NCI-H1417 (cell line): ENCODE data around the gene SLA2.
"Not testable (repeated sequence)": the region's sequence is repeated elsewhere in the genome, so short reads cannot be mapped to it uniquely, and the experiment has no call there.

Source experiments
- DNase-seq, 3 experiments: peaks; one replicate each; lab custom pipeline; 2025; lab: John Stamatoyannopoulos, UW

SLA2 gene

DNA sequence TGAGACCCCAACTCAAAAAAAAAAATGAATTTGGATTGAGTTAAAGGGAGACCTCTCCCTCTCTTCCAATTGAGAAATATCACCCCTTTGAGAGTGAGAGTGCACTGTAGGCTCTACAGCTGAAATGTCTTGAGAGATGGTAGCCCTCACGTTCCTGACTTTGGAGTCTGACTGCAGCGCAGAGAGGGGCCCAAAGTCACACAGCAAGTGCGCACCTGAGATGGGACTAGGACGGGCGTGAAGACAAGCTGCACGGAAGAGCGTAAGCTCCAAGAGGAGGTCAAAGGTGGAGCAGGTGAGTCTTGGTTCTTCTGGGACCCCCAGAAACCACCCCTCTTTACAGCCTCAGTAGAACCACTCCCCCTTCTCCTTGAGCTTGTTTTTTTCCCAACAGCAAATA is 643 bp downstream of the SLA2 start:
- DNase-seq, result no peak

DNA sequence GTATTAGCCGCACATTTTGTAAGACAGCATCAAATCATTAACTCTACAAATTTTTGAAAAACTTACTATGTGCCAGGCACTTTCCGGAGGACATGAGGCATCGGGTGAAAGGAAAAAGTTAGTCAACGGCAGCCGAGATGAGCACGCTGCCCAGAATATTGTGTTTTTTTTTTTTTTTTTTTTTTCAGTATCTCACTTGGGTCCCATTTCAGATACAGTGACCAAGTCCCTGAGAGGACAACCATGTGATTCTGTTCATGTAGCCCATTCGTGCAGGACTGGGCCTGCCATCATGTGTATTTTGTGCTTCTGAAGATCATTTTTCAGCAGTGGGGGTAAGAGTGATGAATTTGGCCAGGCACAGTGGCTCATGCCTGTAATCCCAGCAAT is 1.3 kb downstream of the SLA2 start:
- no peak for DNase-seq

DNA sequence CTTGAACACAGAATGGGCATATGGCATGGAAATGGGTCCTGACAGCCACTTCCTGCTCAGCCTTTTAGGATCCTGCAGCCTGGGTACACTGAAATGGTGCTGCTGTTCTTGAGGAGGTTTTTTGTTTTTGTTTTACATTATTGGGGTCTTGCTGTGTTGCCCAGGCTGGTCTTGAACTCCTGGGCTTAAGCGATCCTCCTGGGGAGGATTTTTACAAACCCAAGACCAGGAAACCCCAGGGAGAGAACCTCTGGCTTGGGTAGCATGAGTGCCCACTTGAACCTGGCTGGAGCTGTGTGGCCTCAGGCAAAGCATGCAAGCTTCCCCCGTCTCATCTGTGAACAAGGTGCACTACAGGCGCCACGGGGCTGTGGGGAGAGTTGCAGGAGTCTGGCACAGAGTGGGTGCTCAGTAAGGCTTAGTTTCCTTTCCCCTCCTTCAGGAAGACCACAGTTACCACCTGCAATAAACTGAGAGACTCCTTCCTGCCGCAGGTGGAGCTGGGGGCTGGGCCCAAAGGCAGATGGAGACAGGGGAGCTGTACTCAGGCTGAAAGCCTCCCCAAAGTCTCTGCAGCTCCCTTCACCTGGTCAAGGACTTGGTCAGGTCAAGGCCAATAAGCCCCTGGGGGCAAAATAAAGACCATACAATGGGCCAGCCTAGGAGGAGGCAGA is 1.8 kb downstream of the SLA2 start:
- no peak for DNase-seq

DNA sequence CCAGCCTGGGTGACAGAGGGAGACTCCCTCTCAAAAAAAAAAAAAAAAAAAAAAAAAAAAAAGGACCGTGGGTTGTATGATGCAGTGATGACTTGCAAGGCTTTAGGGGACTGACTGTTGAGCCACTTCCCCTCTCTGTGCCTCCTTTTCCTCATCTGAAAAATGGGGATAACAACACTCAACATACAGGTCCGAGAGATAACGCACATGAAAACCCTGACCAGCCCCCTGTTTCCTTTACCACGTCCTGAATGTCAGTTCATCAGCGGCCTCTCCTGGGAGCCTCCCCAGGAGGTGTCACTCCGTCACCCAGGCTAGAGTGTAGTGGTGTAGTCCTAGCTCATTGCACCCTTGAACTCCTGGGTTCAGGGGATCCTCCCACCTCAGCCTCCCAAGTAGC is 3.9 kb downstream of the SLA2 start:
- DNase-seq, result no peak

DNA sequence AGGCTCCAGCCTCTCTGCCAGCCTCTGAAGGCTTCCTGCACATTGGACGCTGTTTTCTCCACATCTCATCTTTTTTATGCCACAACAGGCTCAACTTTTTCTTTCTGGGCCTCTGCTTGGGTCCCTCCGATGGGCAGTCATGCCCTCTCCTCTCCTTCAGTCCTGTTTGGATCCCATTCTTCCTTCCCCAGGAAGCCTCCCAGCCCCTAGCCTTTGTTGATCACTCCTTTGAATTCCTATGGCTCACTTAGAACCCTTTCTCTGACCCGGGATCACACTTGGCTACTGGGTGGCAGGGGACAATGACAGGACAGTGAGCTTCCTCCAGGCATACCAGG is 4.5 kb downstream of the SLA2 start:
- DNase-seq, result no peak

DNA sequence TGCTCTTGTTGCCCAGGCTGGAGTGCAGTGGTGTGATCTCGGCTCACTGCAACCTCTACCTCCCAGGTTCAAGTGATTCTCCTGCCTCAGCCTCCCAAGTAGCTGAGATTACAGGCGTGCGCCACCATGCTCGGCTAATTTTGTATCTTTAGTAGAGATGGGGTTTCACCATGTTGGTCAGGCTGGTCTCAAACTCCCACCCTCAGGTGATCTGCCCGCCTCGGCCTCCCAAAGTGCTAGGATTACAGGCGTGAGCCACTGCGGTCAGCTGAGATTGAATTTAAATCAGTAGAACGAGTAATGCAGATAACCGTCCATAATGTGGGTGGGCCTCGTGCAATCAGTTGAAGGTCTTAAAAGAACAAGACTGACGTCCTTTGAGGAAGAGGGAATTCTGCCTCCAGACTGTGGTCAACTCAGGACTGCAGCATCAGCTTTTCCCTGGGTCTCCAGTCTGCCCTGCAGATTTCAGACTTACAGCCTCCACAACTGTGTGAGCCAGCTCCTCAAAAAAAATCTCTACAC is 7.1 kb downstream of the SLA2 start:
- DNase-seq, result not testable (repeated sequence)

DNA sequence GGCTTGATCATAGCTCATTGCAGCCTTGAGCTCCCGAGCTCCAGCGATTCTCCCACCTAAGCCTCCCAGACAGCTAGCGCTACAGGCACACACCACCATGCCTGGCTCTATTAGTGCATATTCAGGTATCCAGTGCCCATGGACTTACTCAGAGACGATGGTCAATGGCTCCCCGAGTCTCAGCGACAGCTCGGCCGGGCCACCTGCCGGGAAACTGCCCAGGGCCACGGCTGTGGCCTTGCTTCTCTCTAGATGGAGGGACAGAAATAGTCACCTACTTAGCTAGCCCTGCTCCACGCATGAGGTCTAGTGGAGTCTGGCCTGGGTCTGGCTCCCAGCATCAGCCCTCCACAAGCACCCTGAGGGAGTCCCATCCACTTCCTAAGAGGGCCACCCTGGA is 11.7 kb downstream of the SLA2 start:
- no peak for DNase-seq

DNA sequence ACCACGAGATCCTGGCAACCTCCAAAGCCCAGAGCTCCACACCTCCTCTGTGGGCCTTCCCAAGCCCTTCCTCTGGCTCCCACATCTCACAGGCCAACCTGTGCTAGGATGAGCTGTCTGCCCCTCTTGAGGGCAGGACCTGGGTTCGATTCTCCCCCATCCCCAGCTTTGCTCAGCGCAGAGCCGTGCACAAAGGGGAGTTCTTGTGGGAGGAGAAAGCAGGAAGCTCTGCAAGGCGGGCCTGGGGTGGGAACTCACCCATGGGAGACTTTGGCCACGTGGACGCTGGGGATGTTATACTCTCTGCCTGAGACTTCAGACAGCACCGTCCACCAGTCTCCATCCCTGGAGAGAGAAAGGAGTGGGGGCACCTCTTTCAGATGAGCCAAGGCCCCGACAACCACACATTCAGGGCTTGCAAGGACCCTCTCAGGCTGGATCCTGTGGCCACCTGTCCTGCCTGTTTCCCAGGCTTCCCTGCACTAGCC is 12.7 kb downstream of the SLA2 start:
- DNase-seq, result no peak

DNA sequence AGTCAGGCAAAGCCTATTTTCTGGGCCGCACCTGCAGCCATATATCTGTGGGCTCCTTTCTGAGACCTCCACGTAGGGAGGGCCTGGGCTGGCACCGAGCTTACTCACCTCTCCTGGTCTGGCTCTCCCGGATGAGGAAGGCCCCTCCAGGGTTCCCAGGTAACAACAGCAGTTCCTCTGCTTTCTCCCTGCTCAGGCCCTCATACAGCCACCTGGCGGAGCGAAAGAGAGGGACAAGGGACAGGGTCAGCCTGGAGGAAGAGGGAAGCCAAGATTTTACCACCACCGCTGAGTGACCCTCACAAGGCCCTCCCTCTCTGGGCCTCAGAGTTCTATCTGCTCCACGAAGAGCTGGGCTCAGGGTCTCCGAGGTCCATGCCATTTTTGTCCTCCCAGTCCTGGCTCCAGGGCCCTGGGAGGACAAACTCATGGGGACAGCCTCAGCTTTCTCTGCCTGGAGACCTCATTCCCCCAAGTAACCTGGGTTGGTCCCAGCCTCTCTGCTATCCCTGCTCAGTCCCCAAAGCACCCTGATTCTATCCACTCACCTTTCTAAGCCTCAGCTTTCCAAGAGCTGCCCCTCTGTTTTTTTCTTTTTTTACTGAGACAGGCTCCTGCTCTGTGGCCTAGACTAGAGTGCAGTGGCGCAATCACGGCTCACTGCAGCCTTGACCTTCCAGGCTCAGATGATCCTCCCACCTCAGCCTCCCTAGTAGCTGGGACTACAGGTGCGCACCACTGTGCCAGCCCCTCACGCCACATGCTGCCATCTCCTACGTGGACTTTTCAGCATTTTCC is 13.3 kb downstream of the SLA2 start:
- no peak for DNase-seq

DNA sequence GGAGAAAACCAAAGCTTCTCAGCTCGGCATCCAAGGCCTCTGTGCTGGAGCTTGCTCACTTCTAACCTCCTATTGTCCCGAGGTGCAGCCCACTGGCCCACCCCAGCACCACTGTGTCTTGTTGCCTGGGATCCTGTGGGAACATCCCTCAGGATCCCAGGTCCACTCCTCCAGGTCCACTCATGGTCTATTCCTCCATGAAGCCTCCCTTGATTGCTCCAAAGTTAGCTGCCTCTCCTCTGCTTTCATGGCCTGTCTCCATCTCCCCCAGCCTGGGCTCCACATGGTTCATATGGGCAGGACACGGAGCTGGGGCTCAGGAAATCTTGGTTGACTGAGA is 13.9 kb downstream of the SLA2 start:
- no peak for DNase-seq

DNA sequence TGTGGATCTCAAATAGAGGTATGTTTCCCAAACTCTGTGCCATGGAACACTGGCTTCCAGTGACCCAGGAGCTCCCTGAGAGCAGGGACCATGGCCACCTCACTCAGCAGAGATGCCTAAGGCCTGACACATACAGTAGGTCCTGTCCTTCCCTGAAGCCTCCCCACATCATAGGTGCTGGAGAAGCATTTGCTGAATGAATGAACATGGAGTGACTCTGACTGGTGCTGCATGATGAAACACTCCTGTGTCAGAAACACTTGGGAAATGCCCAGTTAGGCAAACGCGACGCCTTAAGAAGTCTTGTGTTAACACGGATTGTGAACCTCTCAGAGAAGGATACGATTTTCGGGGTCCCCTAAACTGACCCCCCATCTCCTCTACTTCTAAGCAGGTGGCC is 14.3 kb downstream of the SLA2 start:
- no peak for DNase-seq

DNA sequence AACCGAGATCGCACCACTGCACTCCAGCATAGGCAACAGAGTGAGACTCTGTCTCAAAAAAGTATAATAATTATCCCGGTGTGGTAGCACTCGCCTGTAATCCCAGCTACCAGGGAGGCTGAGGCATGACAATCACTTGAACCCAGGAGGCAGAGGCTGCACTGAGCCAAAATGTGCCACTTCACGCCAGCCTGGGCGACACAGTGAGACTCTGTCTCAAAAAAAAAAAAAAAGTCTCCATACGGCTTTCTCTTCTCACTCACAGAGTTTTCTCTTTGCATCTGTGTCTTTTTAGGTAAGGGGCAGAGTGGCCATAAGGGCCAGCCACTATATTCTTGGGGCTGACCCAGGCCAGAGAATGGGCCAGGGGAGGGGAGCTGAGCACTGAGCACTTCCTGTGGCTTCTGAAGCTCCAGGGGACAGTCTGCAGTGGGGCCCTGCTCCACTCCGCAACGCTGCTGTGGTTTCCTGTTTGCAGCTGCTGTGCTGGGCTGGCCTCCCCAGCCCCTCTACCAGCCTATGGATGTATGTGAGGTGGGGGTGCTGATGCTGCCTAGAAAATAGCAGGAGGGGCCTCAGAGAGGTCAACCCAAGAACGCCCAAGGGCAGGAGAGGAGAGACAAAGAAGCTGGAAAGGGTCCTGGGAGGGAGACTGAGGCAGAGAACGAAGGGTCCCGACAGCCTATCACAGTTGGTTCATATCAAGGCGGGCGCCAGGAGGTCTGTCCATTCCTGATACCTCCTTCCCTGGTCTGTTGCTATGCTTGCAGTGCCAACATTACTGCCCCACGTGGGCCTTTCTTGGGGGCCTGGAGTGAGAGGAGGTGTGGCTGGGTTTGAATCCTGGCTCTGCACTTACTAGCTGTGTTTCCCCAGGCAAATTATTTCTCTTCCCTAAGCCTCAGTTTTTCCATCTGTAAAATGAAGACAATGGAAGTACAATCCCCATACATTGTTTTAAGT is 16.0 kb downstream of the SLA2 start:
- no peak for DNase-seq

DNA sequence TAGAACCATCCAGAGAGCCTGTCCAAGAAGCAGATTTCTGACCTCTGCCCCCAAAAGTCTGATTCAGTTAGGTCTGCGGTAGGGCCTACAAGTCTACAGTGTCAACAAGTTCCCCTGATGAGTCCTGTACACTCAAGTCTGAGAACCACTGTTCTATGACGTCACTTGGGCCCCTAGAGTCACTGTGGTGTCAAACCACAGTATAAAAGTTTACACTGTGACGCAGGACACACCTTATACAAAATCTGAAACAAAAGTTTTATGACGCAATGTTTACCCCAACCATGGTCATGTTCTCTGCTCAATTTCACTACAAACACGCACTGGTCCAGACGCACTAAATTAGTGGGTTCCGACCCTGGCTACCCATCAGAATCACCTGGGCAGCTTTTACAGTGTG is 17.9 kb downstream of the SLA2 start:
- DNase-seq, result no peak

DNA sequence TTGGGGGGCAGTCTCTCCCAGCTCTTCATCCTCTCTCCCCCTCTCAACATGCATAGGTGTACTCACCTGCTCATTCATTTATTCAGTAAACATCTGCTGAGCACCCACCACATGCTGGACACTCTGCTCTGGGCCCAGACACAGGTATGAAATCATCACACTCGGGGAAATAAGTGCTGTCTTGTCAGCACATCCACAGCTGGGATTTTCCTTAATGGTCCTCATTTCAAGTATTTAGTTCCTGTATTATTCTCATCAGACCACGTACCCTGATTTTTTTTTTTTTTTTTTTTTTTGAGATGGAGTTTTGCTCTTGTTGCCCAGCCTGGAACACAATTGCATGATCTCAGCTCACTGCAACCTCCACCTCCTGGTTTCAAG is 21.1 kb downstream of the SLA2 start:
- DNase-seq, result no peak

DNA sequence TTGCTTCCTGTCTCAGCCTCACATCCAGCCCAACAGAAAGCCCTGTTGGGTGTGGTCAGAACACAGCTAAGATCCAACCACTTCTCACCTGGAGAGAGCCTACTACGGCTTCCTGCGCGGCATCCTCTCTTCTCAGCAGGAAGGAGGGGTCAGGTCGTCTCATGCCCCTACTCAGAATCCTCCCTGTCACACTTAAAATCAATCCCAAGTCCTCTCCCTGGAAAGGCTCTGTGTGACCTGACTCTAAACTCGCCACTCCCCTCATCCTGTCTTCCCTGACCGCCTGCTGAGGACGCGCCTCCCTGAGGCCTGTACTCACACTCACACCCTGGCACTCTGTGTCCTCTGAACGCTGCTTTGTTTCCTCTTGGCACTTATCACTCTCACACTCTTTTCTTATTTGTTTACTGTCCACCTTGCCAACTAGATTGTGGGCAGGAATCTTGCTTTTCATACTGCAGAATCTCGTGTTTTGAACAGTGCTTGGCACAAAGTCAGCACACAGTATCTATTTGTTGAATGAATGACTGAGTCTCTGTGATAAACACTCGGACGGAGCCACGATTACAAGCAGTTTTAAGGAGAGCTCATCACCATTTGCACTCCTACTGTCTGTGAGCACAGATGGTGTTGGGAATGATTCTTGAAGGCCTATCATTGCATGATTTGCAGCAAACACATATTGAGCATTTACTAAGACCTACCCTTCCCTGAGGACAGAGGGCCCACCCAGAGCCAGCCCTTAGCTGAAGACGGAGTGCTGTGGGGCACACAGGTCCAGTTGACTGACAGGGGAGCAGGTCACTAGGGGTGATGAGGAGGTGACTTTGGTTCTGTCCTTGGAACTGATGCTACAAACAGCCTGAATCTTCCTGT is 21.7 kb downstream of the SLA2 start:
- no peak for DNase-seq

DNA sequence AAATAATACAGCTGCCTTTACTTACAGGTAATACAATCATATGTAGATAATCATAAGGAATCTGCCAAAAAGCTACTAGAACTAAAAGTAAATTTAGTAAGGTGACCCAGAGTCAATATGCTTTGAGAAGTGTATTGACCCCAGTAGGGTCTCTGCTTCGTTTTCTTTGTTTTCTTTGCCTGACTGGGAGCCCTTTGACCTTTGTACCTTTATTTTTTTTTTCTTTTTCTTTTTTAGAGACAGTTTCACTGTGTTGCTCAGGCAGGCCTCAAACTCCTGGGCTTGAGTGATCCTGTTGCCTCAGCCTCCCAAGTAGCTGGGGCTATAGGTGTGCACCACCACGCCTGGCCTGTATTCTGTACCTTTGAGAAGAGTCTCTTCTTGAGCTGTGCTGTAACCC is 22.6 kb downstream of the SLA2 start:
- no peak for DNase-seq

DNA sequence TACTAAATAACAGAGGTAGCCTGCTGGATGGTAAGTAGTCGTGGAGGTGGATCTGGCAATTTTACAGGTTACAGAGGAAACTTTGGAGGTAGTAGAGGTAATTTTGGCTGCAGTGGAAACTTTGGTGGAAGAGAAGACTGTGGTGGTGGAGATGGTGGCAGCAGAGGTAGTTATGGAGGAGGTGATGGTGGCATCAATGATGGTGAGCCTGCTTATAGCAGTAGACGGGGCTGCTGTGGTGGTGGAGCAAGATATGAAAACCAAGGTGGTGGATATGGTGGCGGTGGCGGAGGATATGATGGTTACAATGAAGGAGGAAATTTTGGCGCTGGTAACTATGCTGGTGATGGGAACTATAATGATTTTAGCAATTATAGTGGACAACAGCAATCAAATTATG is 25.1 kb downstream of the SLA2 start:
- no peak for DNase-seq

DNA sequence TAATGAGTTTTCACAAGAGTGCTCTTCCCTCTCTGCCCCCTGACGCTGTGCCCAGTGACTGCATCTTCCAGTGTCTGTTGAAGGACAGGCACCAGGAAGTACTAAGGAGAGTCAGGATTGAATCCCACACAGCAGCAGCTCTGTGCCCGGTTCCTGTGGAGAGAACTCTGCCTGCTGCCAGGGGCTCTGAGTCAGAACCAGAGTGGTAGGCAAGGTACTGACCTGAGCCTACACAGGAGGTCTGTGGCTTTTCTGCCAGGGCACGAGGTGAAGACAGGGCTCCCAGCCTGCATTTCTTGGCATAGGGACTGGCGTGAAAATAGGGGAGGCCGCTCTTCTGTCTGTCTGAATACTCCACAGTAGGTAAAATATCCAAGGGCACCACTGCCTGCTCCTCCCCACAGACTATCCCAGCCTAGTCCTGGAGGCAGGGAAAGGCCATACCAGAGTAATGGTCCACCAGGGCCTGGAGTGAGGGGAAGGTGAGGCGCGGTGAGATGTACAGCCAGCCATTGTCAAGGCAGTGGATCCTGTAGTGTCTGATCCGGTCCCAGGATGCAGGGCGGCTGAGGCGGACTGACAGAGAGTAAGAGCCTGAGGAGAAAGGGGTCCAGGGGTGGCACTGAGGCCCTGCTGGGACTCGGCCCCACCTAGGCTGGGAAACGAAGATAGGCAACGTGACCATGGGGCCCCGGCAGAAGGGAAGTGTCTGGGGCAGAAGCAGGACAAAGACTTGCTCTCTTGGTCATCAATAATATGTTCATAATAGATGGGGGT is 31.0 kb downstream of the SLA2 start:
- no peak for DNase-seq

DNA sequence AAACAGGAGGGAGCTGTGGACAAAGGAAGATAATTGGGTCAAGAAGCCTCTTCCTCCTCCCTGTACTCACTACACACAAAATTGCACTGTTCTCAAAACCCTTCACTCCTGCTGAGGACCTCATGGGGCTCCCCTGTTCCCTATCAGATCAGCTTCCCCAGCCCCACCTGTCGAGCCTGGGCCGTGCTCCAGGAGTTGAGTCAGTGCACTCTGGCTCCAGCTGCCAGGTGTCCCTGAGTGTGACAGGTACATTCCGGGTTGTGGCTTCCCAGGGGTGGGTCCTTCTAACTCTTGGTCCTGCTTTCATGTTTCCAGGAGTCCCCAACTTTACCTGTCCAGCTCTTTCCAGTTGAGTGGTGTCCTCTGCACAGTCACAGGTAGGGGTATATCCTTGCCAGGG is 32.0 kb downstream of the SLA2 start:
- DNase-seq, result no peak

DNA sequence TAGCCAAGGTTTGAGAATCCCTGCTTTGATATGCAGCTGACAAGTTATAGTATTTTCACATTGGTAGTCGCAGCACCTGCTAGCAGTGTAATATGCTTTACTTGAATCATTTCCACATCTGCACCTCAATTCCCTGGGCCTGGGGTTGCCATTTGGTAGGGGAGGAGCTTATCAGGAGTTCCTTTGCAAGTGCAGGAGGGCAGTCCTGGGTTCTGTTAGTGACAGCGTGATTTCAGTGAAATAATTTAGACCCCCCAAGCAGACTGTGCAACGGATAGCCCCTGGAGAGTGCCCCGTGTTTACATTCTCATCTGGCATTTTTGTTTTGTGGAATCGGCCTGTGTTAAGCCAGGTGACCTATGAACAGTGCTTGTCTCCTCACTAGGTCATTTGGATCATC is 34.4 kb downstream of the SLA2 start:
- DNase-seq, result no peak

DNA sequence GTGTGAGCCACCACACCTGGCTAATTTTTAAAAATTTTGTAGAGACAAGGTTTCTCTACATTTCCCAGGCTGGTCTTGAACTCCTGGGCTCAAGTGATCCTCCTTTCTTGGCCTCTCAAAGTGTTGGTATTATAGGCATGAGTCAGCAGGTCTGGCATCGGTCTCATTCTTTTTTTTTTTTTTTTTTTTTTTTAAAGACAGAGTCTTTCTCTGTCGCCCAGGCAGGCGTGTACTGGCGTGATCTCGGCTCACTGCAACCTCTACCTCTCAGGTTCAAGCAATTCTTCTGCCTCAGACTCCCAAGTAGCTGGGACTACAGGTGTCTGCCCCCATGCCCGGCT is 37.6 kb downstream of the SLA2 start:
- DNase-seq, result not testable (repeated sequence)
